Loucy (cell line): ENCODE results near the gene IWS1.

ENCODE experiments used
- H2AFZ ChIP-seq: fragments of 200-600 bp; sonication (generic); 2 replicates; pipeline ENCODE4 v1.6.0; 2016; ENCODE audit warnings: antibody characterized with exemption, mild to moderate bottlenecking, low read length, moderate library complexity
- H3F3A ChIP-seq: fragments of 200-600 bp; 2 replicates; pipeline ENCODE4 v1.6.0; 2016; ENCODE audit warnings: antibody characterized with exemption, low read depth, mild to moderate bottlenecking
- H3K27me3 ChIP-seq: fragments of 200-600 bp; sonication (generic); 2 replicates; pipeline ENCODE4 v1.6.1; 2014; ENCODE audit warnings: low read length, mild to moderate bottlenecking; ENCODE audit not compliant: insufficient read depth, poor library complexity, severe bottlenecking
- H3K36me3 ChIP-seq: fragments of 200-600 bp; sonication (generic); 2 replicates; pipeline ENCODE4 v1.6.1; 2016; ENCODE audit warnings: low read length; ENCODE audit not compliant: insufficient read depth
- H3K4me1 ChIP-seq: fragments of 200-600 bp; sonication (generic); 2 replicates; pipeline ENCODE4 v1.5.1; 2014; ENCODE audit warnings: low read length, mild to moderate bottlenecking; ENCODE audit not compliant: insufficient read depth, poor library complexity, severe bottlenecking
- H3K4me2 ChIP-seq: fragments of 200-600 bp; sonication (generic); 2 replicates; pipeline ENCODE4 v1.6.0; 2014; ENCODE audit warnings: antibody characterized with exemption, low read length, low read depth, mild to moderate bottlenecking; ENCODE audit not compliant: poor library complexity, severe bottlenecking
- H3K4me3 ChIP-seq: fragments of 200-600 bp; sonication (generic); 2 replicates; pipeline ENCODE4 v1.5.1; 2014; ENCODE audit warnings: low read length, mild to moderate bottlenecking, mixed read lengths; ENCODE audit not compliant: poor library complexity, severe bottlenecking
- H3K79me2 ChIP-seq: fragments of 200-600 bp; sonication (generic); 2 replicates; pipeline ENCODE4 v1.6.1; 2014; ENCODE audit warnings: low read length; ENCODE audit not compliant: insufficient read depth
- H3K9ac ChIP-seq: fragments of 200-600 bp; sonication (generic); 2 replicates; pipeline ENCODE4 v1.6.0; 2014; ENCODE audit warnings: mild to moderate bottlenecking, low read depth, low read length, moderate library complexity; ENCODE audit not compliant: poor library complexity, severe bottlenecking
- H3K9me2 ChIP-seq: fragments of 200-600 bp; sonication (generic); replicated peaks from 2 replicates; pipeline ENCODE4 v1.6.1; 2016; ENCODE audit warnings: low read depth, low read length, mixed read lengths
- H3K9me3 ChIP-seq: fragments of 200-600 bp; sonication (generic); 2 replicates; pipeline ENCODE4 v1.6.1; 2014; ENCODE audit warnings: mild to moderate bottlenecking, antibody characterized with exemption, low read length, low read depth; ENCODE audit not compliant: insufficient read depth
- H4K20me1 ChIP-seq: fragments of 200-600 bp; sonication (generic); 2 replicates; pipeline ENCODE4 v1.6.0; 2014; ENCODE audit warnings: antibody characterized with exemption, low read length, mild to moderate bottlenecking; ENCODE audit not compliant: insufficient read depth, poor library complexity, severe bottlenecking
- EZH2phosphoT487 ChIP-seq: fragments of 200-600 bp; IDR thresholded peaks from 2 replicates; pipeline ENCODE4 v1.6.1; 2018; ENCODE audit warnings: antibody characterized with exemption, mild to moderate bottlenecking, moderate library complexity, borderline replicate concordance
- TF ChIP-seq, protein P1 (sequence below): fragments of 200-600 bp; sonication (generic); conservative IDR thresholded peaks from 2 replicates; pipeline ENCODE4 v1.5.1; 2014; ENCODE audit warnings: mild to moderate bottlenecking, antibody characterized with exemption, low read length

The IWS1 gene

DNA sequence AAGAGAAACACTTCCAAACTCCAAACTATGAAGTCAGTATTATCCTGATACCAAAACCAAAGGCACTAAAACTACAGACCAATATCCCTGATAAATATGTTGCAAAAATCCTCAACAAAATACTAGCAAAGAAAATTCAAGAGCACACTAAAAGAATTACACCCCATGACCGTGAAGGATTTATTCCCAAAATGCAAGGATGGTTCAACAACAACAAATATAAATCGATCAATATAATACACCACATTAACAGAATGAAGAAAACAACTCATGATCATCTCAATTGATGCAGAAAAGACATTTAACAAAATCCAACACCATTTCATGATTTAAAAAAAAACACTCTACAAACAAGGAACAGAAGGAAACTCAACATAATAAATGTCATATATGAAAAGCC lies 50.5 kb downstream of the IWS1 start:
- H3K4me3 ChIP-seq: no peak overlapping the region
- H3K9me2 ChIP-seq: no peaks in the 10 kb centered on the region
- H2AFZ ChIP-seq: no peak overlapping the region
- H3K4me2 ChIP-seq: no peak overlapping the region
- H3K36me3 ChIP-seq: peaks cover 9% of the 10 kb centered on the region; the same call in 1 of the 2 replicates
- H4K20me1 ChIP-seq: no peaks in the 10 kb centered on the region
- no peak for TF ChIP-seq EZH2phosphoT487
- TF ChIP-seq, protein P1, sequence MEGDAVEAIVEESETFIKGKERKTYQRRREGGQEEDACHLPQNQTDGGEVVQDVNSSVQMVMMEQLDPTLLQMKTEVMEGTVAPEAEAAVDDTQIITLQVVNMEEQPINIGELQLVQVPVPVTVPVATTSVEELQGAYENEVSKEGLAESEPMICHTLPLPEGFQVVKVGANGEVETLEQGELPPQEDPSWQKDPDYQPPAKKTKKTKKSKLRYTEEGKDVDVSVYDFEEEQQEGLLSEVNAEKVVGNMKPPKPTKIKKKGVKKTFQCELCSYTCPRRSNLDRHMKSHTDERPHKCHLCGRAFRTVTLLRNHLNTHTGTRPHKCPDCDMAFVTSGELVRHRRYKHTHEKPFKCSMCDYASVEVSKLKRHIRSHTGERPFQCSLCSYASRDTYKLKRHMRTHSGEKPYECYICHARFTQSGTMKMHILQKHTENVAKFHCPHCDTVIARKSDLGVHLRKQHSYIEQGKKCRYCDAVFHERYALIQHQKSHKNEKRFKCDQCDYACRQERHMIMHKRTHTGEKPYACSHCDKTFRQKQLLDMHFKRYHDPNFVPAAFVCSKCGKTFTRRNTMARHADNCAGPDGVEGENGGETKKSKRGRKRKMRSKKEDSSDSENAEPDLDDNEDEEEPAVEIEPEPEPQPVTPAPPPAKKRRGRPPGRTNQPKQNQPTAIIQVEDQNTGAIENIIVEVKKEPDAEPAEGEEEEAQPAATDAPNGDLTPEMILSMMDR: no peak
- H3K27me3 ChIP-seq: no peaks in the 10 kb centered on the region
- no peaks in the 10 kb centered on the region for H3K79me2 ChIP-seq
- H3K9ac ChIP-seq: no peak overlapping the region
- H3K9me3 ChIP-seq: no peaks in the 10 kb centered on the region
- H3F3A ChIP-seq: no peaks in the 10 kb centered on the region; the same call in 1 of the 2 replicates
- H3K4me1 ChIP-seq: no peaks in the 10 kb centered on the region

DNA sequence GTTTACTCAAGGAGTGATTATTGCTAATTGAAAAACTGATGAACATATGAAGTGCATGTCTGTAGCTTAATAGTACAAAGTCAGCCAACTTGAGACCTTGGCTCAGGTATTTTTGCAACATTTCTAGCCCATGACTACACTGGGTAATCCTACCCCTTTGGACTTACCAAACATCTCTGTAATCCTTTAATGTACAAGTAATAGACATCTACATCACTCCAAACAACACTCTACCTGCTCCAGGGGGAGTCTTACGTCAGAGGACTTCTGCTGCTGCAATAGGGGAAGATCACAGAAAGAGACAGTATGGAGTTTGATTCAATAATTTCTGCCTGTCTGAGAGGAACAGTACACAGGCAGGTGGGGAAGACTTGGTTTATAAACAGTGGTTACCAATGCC lies 54.0 kb downstream of the IWS1 start:
- Histone ChIP-seq H3K4me2 (no peak overlapping the region), H4K20me1 (no peaks in the 10 kb centered on the region), H3K4me3 (no peak overlapping the region), H3K9ac (no peak overlapping the region), H3K27me3 (no peaks in the 10 kb centered on the region), H3K36me3 (peaks cover 8% of the 10 kb centered on the region; the same call in 1 of the 2 replicates), H3K9me2 (no peaks in the 10 kb centered on the region), H3K79me2 (no peaks in the 10 kb centered on the region), H3K9me3 (no peaks in the 10 kb centered on the region), H3F3A (no peaks in the 10 kb centered on the region), H2AFZ (no peak overlapping the region), H3K4me1 (no peaks in the 10 kb centered on the region)
- TF ChIP-seq, protein P1: no peak
- no peak for TF ChIP-seq EZH2phosphoT487

DNA sequence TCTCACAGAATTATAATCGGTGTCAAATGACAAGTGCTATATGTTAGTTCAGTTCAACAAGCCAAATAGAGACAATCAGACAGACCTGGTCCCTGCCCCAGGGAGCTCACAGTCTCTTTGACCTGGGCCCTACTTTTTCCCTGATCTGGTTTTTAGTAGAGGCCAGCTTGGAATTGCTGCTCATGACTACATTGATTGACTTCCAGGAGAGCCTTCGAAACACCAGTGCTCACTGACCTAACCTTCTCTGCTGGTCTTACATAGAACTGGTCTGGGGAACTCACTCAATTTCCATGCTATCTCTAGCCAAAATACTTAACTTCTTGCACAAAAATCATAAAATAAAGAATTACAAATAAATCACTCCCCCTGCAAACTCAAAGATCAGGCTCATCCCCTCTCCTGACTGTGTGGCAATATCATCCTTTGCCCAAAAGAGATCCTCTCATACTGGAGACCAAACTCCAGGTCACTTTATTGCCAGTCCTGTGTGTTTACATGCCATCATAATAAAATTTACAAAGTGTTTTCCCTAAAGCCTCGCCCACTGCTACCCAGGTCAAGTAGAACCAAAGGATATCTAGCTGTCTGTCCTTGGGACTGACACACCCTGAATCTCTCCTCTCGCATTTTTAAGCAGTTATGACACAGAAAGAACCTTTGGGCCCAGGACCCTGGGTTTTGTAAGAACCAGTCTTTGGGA lies 54.9 kb downstream of the IWS1 start:
- TF ChIP-seq, protein P1: no peak
- no peak for TF ChIP-seq EZH2phosphoT487
- H2AFZ ChIP-seq: no peak overlapping the region
- H3K36me3 ChIP-seq: peaks cover 8% of the 10 kb centered on the region; the same call in 1 of the 2 replicates
- H3K79me2 ChIP-seq: no peaks in the 10 kb centered on the region
- H3K9me3 ChIP-seq: no peaks in the 10 kb centered on the region
- H3K4me2 ChIP-seq: no peak overlapping the region
- no peaks in the 10 kb centered on the region for H3K27me3 ChIP-seq
- no peaks in the 10 kb centered on the region for H3K4me1 ChIP-seq
- no peaks in the 10 kb centered on the region for H3K9me2 ChIP-seq
- H3F3A ChIP-seq: no peaks in the 10 kb centered on the region
- H3K4me3 ChIP-seq: no peak overlapping the region
- no peak overlapping the region for H3K9ac ChIP-seq
- H4K20me1 ChIP-seq: no peaks in the 10 kb centered on the region
